K562 (cell line): ENCODE results near the gene CD52. TPM values are rescaled to one million over a fixed set of nuclear protein-coding genes. Genes with fewer than 3 reads are reported as not detected.

ENCODE experiments used
- ASH1L ChIP-seq: fragments of 450-650 bp; IDR thresholded peaks from 2 replicates; pipeline ENCODE4 v1.6.1; 2018; ENCODE audit warnings: borderline replicate concordance, mild to moderate bottlenecking, low read depth; ENCODE audit not compliant: partially characterized antibody
- CBX5 ChIP-seq: IDR thresholded peaks from 2 replicates; pipeline ENCODE4 v1.6.1; 2014; ENCODE audit warnings: low read depth, borderline replicate concordance
- E2F1 ChIP-seq: sonication (generic); formaldehyde crosslinking; IDR thresholded peaks from 2 replicates; pipeline ENCODE4 v1.8.1; 2023; ENCODE audit warnings: mild to moderate bottlenecking, missing genetic modification reagents, moderate library complexity
- FOS ChIP-seq: IDR thresholded peaks from 3 replicates; pipeline ENCODE4 v1.6.1; 2011; ENCODE audit not compliant: insufficient read length; ENCODE audit errors: extremely low read depth
- GABPA ChIP-seq: fragments of 200-800 bp; sonication (Bioruptor generic); conservative IDR thresholded peaks from 2 replicates; pipeline ENCODE4 v1.6.1; 2016; ENCODE audit warnings: low read depth, missing genetic modification characterization, missing compliant biosample characterization
- NFYB ChIP-seq: IDR thresholded peaks from 2 replicates; pipeline ENCODE4 v1.6.1; 2011; ENCODE audit warnings: mild to moderate bottlenecking, moderate library complexity; ENCODE audit not compliant: insufficient read length; ENCODE audit errors: extremely low read depth
- PHB2 ChIP-seq: fragments of 450-650 bp; IDR thresholded peaks from 2 replicates; pipeline ENCODE4 v1.6.1; 2017; ENCODE audit warnings: low read depth
- SIX5 ChIP-seq, 2 experiments: IDR thresholded peaks; 2 replicates each; pipeline ENCODE4 v1.6.1; 2011; ENCODE audit warnings: low read length in 2 of 2, borderline replicate concordance in 1 of 2, low read depth in 1 of 2, mild to moderate bottlenecking in 1 of 2, moderate library complexity in 1 of 2; ENCODE audit not compliant: insufficient read depth in 1 of 2
- TOE1 ChIP-seq, 2 experiments: fragments of 450-650 bp in 1 of 2; sonication (generic) in 1 of 2; formaldehyde crosslinking in 1 of 2; IDR thresholded peaks; 2 replicates each; pipeline versions ENCODE4 v1.7.1 to v1.8.0; 2016 to 2022; ENCODE audit warnings: borderline replicate concordance in 2 of 2, mild to moderate bottlenecking in 2 of 2, antibody characterized with exemption in 1 of 2, inconsistent platforms in 1 of 2, low read depth in 1 of 2, missing genetic modification reagents in 1 of 2, moderate library complexity in 1 of 2
- polyA plus RNA-seq, 8 experiments: library from polyadenylated mRNA; depleted of rRNA in 4 of 8; stranded (reverse) in 5 of 8; unstranded in 3 of 8; fragments of >200 nt; fragmentation: Nextera tagmentation in 2 of 8; fragmentation: Illumina TruSeq in 1 of 8; extraction: Ambion mirVana in 2 of 8; extraction: Trizol in 1 of 8; gene quantifications; 2 replicates each; pipeline versions ENCODE4 v1.2.1 to v1.2.3, GENCODE V29; 2011 to 2014; ENCODE audit warnings: inconsistent platforms in 1 of 8, missing spikeins in 1 of 8
- total RNA-seq, 7 experiments: library from RNA; depleted of rRNA in 6 of 7; stranded (reverse); fragments of >200 nt in 6 of 7; fragmentation: Illumina TruSeq in 2 of 7; extraction: Trizol in 2 of 7; gene quantifications; 2 replicates each; pipeline versions ENCODE4 v1.2.1 to v1.2.3, GENCODE V29; 2011 to 2021; ENCODE audit warnings: low replicate concordance in 1 of 7
- TF ChIP-seq, protein P1 (sequence below), 2 experiments: fragments of 450-650 bp; formaldehyde crosslinking in 1 of 2; IDR thresholded peaks; 2 replicates each; pipeline versions ENCODE4 v1.4.0 to v1.6.1; 2014 to 2020; ENCODE audit warnings: mild to moderate bottlenecking in 2 of 2, borderline replicate concordance in 1 of 2, low read depth in 1 of 2
- TF ChIP-seq, protein P2 (sequence below): IDR thresholded peaks from 2 replicates; pipeline ENCODE4 v1.6.1; 2012; ENCODE audit warnings: low read depth, low read length, improper control_type of control experiment, borderline replicate concordance

Gene CD52
- total and polyA plus RNA-seq, 9 of the 15 experiments (the other 6 are each of a cell fraction or from before 2014, with no cell fraction given) = 34.9 to 488 (median 173) TPM

DNA sequence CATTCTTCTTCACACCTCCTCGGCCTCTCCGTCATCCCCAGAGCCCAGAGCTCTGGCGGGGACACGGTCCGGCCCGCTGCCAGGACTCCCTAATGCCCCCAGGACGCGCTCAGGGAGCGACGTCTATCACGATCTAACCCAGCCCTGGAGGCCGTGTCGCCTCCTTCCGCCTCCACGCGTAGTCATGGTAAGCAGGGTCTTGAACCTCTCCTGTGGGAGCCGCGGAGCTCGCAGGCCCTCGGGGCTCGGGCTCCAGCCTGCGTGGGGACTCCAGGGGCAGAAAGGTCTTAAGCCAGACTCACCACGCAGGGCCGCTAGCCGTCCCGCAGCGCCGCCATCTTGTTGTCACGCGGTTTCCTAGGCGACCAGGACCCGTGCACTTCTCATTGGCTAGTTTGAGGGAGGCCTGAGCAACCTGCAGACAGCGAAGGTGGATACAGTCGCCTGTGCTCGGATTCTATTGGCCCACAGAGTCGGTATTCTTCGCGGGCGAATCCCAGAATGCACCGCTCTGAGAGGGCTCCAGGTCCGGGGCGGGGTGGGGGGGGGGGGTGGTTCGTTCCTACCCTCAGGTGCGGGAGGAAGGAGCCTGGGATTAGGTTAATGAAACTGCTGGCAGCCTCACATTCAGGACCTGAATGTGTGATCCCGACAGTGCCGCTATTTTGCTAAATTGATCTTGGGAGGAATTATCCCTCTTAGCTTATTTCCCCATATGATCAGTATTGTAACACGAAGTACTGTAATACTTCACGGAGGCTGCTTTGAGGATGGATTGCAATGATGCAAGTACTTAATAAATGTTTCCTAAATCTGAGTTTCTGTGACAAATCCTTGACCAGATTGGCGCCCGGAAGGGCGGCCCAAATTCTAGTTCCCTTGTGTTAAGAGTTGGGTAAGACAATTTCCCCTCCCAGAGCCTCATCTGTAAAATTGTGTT lies 11.2 kb upstream of the CD52 start, which contains the start of gene UBXN11 (continued):
- TF ChIP-seq, protein P1, sequence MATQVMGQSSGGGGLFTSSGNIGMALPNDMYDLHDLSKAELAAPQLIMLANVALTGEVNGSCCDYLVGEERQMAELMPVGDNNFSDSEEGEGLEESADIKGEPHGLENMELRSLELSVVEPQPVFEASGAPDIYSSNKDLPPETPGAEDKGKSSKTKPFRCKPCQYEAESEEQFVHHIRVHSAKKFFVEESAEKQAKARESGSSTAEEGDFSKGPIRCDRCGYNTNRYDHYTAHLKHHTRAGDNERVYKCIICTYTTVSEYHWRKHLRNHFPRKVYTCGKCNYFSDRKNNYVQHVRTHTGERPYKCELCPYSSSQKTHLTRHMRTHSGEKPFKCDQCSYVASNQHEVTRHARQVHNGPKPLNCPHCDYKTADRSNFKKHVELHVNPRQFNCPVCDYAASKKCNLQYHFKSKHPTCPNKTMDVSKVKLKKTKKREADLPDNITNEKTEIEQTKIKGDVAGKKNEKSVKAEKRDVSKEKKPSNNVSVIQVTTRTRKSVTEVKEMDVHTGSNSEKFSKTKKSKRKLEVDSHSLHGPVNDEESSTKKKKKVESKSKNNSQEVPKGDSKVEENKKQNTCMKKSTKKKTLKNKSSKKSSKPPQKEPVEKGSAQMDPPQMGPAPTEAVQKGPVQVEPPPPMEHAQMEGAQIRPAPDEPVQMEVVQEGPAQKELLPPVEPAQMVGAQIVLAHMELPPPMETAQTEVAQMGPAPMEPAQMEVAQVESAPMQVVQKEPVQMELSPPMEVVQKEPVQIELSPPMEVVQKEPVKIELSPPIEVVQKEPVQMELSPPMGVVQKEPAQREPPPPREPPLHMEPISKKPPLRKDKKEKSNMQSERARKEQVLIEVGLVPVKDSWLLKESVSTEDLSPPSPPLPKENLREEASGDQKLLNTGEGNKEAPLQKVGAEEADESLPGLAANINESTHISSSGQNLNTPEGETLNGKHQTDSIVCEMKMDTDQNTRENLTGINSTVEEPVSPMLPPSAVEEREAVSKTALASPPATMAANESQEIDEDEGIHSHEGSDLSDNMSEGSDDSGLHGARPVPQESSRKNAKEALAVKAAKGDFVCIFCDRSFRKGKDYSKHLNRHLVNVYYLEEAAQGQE (IDR thresholded peaks at IDR 0.05; ENCODE audit: borderline replicate concordance) = no peak
- TF ChIP-seq, protein P1 (CRISPR knock-in tag; IDR thresholded peaks at IDR 0.05; ENCODE audit: low read depth) = 0 out of 2 replicates have a peak, but pooled peaks have one; percentile 39
- TF ChIP-seq FOS = peak; percentile 82
- TF ChIP-seq SIX5 (IDR thresholded peaks at IDR 0.05; ENCODE audit: borderline replicate concordance in 1 of 2, insufficient read depth in 1 of 2, low read depth in 1 of 2, low read length in 2 of 2) = no peak; a peak in 1 of 4 replicates
- TF ChIP-seq NFYB = peak; percentile 94
- no peak for TF ChIP-seq GABPA (tag)
- TF ChIP-seq ASH1L = no peak
- no peak for TF ChIP-seq PHB2
- no peak for TF ChIP-seq E2F1
- TF ChIP-seq, protein P2, sequence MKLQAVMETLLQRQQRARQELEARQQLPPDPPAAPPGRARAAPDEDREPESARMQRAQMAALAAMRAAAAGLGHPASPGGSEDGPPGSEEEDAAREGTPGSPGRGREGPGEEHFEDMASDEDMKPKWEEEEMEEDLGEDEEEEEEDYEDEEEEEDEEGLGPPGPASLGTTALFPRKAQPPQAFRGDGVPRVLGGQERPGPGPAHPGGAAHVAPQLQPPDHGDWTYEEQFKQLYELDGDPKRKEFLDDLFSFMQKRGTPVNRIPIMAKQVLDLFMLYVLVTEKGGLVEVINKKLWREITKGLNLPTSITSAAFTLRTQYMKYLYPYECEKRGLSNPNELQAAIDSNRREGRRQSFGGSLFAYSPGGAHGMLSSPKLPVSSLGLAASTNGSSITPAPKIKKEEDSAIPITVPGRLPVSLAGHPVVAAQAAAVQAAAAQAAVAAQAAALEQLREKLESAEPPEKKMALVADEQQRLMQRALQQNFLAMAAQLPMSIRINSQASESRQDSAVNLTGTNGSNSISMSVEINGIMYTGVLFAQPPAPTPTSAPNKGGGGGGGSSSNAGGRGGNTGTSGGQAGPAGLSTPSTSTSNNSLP = no peak
- TF ChIP-seq CBX5 = no peak
- peak; percentile 36; the same call in 1 of the 2 replicates for TF ChIP-seq TOE1 (IDR thresholded peaks at IDR 0.05; ENCODE audit: borderline replicate concordance)
- TF ChIP-seq TOE1 (CRISPR knock-in tag; IDR thresholded peaks at IDR 0.05; ENCODE audit: borderline replicate concordance, low read depth) = no peak
